ENCODE results near the gene GJA3.
A peak's percentile ranks its signal among the peaks of the same experiment; 100 is the strongest.

The GJA3 gene

GRCh38 chr13:20160306-20161274 lies at the start of gene GJA3:
Gene GJA3 (minus strand): TSS chr13:20161052. CDS start chr13:20143288, 17,764 bp downstream.
- peak; percentile 84 for DNase-seq

DNA sequence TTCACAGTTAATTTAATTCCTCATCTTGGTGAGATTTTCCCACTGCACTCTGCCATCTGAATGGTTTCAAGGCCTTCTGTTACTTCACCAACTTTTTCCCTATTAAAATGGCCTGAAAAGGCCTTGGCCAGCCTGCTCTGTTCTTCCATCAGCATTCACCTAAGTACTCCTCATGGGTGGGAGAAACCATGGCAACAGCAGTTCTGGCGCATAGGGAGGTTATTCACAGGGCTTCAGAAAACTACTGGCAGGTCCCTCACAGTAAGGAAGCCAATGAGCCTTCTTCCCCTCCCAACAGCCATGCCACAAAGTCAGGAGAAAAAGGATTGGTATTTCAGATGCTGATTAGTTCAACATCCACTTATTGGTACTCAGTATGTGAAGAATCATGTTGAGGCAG lies 49.1 kb upstream of the GJA3 start:
- DNase-seq: no peak

DNA sequence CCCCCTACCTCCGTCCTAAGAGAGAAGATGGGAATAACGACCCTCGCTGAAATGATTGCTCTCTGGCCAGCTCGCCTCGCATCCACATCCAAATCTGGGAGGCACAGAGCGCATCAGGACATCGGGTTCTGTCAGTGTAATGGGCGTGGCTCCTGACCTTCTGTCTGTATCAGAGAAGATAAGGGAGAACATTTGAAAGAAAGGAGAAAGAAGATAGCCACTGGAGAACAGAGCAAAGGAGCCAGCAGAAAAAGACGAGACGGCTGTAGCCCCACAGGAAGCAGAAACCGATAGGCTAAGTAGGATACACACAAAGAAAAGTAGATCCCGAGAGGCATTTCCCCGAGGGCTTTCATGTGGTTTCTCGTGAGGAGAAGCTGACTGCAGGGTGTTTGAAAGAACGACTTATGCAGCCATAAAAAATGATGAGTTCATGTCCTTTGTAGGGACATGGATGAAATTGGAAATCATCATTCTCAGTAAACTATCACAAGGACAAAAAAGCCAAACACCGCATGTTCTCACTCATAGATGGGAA lies 45.9 kb upstream of the GJA3 start:
- no peak for DNase-seq

- DNase-seq: no peak
These were observed 45.3 kb upstream of the GJA3 start for GRCh38 chr13:20206065-20206697.

DNA sequence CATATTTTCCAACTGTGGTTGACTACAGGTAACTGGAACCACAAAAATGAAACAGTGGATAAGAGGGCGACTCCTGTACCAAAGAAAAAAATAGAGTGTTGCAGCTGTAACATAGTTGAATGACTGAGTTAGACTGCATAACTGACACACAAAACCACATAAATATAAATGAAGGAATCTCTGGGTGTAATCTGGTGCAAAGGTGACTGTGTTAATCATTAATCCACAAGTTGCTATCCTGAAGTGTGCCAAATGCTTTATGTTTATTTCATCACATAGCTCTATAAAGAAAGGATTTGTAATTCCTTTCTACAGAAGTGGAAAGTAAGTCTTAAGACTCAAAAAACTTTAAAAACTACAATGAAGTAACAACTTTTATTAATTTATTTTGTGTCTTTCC lies 37.9 kb upstream of the GJA3 start:
- no peak for DNase-seq

DNA sequence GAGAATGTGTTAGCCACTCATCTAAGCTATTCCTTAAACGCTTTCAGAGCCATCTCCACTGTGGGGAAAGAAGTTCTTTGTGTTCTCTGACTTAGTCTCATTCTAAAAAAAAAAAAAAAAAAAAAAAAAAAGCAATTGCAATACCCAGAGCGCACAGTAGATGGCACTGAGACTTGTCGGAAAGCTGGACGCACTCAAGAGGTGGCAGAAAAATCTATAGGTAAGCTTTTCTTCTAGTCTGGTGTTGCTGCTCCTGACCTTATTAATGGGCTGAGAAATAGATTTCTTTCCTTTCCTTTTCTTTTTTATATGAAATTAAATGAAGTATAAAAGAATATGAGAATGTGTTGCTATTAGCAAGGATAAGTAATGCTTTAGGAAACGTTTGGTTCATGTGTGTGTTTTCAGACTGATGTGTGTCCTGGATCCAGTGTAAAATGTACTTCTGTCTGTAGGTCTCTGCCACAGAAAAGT lies 36.5 kb upstream of the GJA3 start:
- no peak for DNase-seq

GRCh38 chr13:20195801-20196200 lies 34.9 kb upstream of the GJA3 start:
- DNase-seq: no peak

DNA sequence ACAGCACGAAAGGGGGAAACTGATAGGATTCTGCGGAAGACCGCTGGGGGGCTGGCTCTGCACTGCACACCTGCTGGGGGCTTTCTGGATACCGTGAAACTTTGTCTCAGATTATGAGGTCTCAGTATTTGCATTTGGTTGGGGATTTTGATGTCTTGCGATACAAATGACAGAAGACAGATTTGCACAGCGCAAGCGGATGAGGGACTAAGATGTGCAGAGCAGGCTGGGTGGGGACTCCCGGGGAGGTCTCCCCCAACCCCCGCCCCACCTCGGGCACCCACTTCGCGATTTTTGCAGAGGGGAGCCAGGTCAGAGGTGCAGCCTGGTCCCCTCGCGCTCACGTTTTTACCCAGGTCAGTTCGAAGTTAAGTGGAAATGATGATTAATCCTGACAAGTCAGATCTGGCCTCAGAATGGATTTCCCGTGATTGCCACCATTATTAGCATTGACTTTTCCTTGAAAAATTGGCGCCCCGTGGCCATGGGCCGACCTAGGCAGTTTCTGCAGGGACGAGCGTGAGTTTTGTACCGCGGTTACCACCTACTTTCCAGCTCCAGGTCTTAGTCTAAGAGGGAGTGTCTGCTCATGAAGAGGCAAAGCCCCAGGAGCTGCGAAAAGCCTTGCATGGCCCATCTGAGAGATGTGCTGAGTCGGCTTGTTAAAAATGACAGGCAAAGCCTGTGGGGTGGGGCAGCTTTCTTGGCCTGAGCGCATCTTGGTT lies 33.2 kb upstream of the GJA3 start:
- no peak for DNase-seq

DNA sequence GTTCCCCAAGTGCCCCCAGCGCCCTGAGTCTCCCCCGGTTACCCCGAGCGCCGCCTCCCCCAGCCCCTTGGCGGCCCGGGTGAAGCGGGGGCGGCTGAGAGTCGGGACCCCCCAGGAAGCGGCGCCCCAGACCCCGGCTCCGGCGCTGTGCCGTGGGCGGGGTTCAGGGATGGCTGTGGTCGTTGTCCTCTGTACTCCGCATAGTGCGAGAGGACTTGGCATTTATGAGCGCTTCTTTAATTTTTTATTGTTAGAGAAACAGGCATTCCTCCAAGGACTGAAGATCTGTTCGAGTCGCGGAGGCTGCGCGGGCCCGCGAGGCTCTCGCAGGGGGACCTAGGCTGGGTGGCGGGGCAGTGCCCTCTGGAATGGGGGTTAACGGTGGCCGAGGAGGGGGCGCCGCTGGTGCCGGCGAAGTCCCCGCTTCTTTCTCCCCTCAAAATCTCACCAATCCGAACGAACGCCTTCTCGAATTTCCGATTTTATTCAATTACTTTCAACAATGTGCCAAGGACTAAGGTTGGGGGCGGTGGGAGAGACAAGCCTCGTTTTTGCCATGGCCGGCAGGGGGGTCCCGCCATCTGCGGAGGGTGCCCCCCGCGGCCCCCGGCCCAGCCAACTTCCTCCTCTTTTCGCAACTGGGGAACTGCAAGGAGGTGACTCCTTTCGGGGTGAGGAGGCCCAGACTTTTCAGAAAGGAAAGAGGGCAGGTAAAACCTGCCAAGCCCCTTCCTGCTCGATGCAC lies 32.5 kb upstream of the GJA3 start:
- no peak for DNase-seq

DNA sequence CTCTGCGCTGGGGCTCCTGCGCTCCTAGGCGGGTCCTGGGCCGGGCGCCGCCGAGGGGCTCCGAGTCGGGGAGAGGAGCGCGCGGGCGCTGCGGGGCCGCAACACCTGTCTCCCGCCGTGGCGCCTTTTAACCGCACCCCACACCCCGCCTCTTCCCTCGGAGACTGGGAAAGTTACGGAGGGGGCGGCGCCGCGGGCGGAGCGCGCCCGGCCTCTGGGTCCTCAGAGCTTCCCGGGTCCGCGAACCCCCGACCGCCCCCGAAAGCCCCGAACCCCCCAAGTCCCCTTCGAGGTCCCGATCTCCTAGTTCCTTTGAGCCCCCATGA lies 31.9 kb upstream of the GJA3 start, which contains the start of gene GJB2:
GJB2 (minus strand) TSS at position 103 of the 326 bp plus-strand sequence. CDS start 3,357 bp downstream, outside the sequence.
- no peak for DNase-seq

DNA sequence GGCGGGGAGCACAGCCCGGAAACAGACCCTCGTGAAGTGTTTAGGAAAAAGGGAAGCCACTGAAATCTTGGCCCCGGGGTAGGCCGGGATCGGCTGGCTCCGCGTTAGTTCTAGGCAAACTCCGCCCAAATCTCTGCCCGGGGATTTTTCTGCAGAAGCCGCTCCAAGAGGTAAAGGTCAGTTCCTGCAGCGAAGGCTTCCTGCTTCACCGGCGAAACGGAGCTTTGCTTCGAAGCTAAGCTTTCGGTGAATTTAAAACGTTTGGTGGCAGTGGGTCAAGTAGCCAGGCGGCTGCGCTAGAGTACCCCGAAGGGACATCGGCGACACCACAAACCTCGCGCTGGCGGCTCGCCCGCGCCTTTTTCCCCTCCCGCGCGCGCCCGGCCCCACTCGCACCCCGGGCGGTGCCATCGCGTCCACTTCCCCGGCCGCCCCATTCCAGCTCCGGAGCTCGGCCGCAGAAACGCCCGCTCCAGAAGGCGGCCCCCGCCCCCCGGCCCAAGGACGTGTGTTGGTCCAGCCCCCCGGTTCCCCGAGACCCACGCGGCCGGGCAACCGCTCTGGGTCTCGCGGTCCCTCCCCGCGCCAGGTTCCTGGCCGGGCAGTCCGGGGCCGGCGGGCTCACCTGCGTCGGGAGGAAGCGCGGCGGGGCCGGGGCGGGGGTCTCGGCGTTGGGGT lies 31.4 kb upstream of the GJA3 start:
- DNase-seq: no peak

GRCh38 chr13:20191311-20192157 lies 30.7 kb upstream of the GJA3 start:
- DNase-seq: no peak

DNA sequence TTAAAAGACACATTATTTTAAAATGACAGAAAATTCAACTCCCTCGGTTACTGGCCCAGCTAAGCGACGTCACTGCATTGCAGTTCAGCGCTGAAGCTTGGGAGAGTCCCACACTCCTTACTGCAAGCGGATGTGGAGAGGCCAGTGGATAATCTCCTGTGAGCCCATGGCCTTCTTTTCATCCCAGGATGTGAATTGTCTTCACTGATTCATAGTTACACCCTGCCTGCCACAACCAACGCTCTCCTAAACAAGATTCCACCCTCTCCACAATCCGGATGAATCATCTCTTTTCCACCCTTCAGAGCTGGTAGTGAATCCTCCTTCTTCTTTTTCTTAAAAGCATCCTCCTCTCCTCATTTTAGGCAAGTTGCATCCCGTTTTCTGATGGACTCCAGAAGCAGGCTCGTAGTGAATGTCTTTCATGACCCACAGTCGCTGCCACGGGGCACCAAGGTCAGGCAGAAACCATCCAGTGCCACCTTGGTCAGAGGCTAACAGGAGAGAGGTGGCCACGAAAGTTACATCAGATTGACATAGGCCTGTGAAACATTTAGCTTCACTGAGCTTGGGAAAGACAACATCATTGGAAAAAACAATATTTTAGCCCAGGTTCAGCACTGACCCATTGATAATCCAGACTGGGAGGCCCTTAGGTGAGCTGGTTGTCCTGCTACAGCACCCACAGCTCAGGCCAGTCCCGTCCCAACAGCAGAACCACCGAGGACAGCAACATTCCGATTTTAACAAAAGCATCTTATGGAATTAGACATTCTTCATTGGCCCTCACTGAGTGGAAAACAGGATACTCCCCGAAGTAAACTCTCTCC lies 29.8 kb upstream of the GJA3 start:
- DNase-seq: no peak

- no peak for DNase-seq
These were observed 29.2 kb upstream of the GJA3 start for GRCh38 chr13:20190076-20190475.

- no peak for DNase-seq
These were observed 28.1 kb upstream of the GJA3 start for GRCh38 chr13:20188667-20189553.

GRCh38 chr13:20186771-20187170 lies 25.9 kb upstream of the GJA3 start:
- DNase-seq: no peak

DNA sequence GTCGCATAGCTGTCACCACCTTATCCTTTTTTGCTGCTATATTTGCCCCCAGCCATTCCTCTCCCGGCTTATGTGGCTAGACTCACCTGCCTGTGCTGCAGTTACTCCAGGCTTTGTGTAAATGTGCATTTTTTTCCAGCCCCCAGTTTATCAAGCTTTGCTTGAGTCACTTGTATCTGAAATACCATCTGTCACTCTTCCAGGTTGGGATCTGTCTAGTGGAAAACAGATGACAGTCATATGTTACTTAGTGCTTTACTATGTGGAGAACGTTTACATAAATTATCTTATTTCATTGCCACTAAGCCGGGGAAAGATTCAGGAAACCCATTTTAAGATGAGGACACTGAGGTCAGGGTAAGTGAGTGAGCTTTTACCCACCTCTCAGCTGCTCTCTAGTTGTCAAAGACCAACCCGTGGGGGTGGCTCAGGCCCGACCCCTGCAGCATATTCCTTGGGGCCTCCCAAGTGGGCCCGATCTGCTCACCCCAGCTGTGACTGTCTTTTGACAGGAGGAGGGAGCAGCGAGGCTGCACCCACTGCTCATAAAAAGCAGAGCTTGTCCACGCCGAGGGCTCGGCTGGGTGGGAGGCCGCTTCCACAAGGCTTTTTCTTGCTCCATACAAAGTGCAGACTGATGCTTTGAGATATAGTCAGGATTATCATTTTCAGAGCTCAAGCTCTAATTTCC lies 24.7 kb upstream of the GJA3 start:
- DNase-seq: no peak

- peak; percentile 78 for DNase-seq
These were observed 21.5 kb upstream of the GJA3 start for GRCh38 chr13:20182231-20182846.

Data from activated effector memory CD4-positive, alpha-beta T cell treated with anti-CD3 and anti-CD28 coated beads, Interleukin-2, amount 50 U/mL, for 16 hours (primary cell).